A549 (cell line): Measurements from ENCODE around the gene GOT1. TPM values are rescaled to one million over a fixed set of nuclear protein-coding genes. Genes with fewer than 3 reads are reported as not detected.

Experiments
- ATAC-seq, 2 experiments: fragments of 200-7000 bp in 1 of 2; fragments of >200 bp in 1 of 2; cut with Nextera tagmentation in 1 of 2; cut with Tn5 transposase in 1 of 2; 3 replicates each; pipeline versions ENCODE4 v1.8.0 to v1.9.1; 2018 to 2020; ENCODE audit warnings: mild to moderate bottlenecking in 1 of 2, moderate library complexity in 1 of 2
- CTCF ChIA-PET: fragments of 300-600 bp; sonication (Branson Sonifier 250); formaldehyde crosslinking; extraction: SDS; loops from one replicate; lab custom pipeline; 2021; ENCODE audit warnings: antibody characterized with exemption, inconsistent platforms; lab: Yijun Ruan, JAX
- POLR2A ChIA-PET: fragments of 350-600 bp; formaldehyde crosslinking; extraction: SDS; loops from one replicate; lab custom pipeline; 2021; ENCODE audit warnings: antibody characterized with exemption, inconsistent platforms; lab: Yijun Ruan, JAX
- DNase-seq, 2 experiments: peaks; one replicate each; pipeline versions ENCODE4 v3.0.0 to v3.0.0-alpha.2; 2011 to 2016; ENCODE audit warnings: low read depth in 1 of 2, low spot score in 1 of 2
- FAIRE-seq: peaks from 2 replicates; lab custom pipeline; 2011; peaks lifted over from hg19 to GRCh38; lab: Jason Lieb, UNC
- H3K27ac ChIP-seq, 2 experiments: fragments of >200 bp; sonication (Bioruptor Twin); formaldehyde crosslinking; 3 replicates each; pipeline ENCODE4 v1.5.1; 2016 to 2017
- H3K4me1 ChIP-seq: fragments of >200 bp; sonication (Bioruptor Twin); formaldehyde crosslinking; 3 replicates; pipeline ENCODE4 v1.6.1; 2016
- H3K4me2 ChIP-seq: fragments of >200 bp; sonication (Bioruptor Twin); formaldehyde crosslinking; 3 replicates; pipeline ENCODE4 v1.6.1; 2016
- H3K4me3 ChIP-seq: fragments of >200 bp; sonication (Bioruptor Twin); formaldehyde crosslinking; 3 replicates; pipeline ENCODE4 v1.5.1; 2016
- H3K9me3 ChIP-seq: fragments of >200 bp; sonication (Bioruptor Twin); formaldehyde crosslinking; 3 replicates; pipeline ENCODE4 v1.6.1; 2016
- CEBPB ChIP-seq, 2 experiments: fragments of >200 bp in 1 of 2; sonication (Bioruptor Twin) in 1 of 2; formaldehyde crosslinking in 1 of 2; IDR thresholded peaks; 2 replicates each; pipeline ENCODE4 v1.6.1; 2012 to 2016
- CHD4 ChIP-seq: fragments of 200-600 bp; sonication (generic); IDR thresholded peaks from 2 replicates; pipeline ENCODE4 v1.6.1; 2016; ENCODE audit warnings: antibody characterized with exemption, mild to moderate bottlenecking, borderline replicate concordance
- EHMT2 ChIP-seq: fragments of 200-600 bp; sonication (generic); IDR thresholded peaks from 2 replicates; pipeline ENCODE4 v1.6.1; 2016; ENCODE audit warnings: antibody characterized with exemption, low read depth, mild to moderate bottlenecking, moderate library complexity
- EP300 ChIP-seq, 2 experiments: fragments of >200 bp; sonication (Bioruptor Twin); formaldehyde crosslinking; IDR thresholded peaks; 2 replicates in 1 of 2; 3 replicates in 1 of 2; pipeline ENCODE4 v1.6.1; 2016 to 2017
- FOSB ChIP-seq: fragments of 250-450 bp; sonication (Bioruptor Pico); IDR thresholded peaks from 2 replicates; pipeline ENCODE4 v1.5.0; 2020; ENCODE audit warnings: mild to moderate bottlenecking, moderate library complexity
- FOXS1 ChIP-seq: fragments of 250-450 bp; sonication (Bioruptor Pico); IDR thresholded peaks from 2 replicates; pipeline ENCODE4 v1.5.0; 2020; ENCODE audit warnings: mild to moderate bottlenecking, moderate library complexity
- GATA3 ChIP-seq: IDR thresholded peaks from 2 replicates; pipeline ENCODE4 v1.6.1; 2012; ENCODE audit warnings: borderline replicate concordance
- HDAC2 ChIP-seq: fragments of 200-600 bp; sonication (generic); IDR thresholded peaks from 2 replicates; pipeline ENCODE4 v1.6.1; 2016
- KDM5A ChIP-seq: fragments of 200-600 bp; sonication (generic); IDR thresholded peaks from 2 replicates; pipeline ENCODE4 v1.6.1; 2016; ENCODE audit warnings: antibody characterized with exemption, mild to moderate bottlenecking
- PHF8 ChIP-seq: fragments of 200-600 bp; sonication (generic); IDR thresholded peaks from 2 replicates; pipeline ENCODE4 v1.6.1; 2016; ENCODE audit warnings: low read depth, mild to moderate bottlenecking, antibody characterized with exemption, moderate library complexity, borderline replicate concordance
- RAD21 ChIP-seq, 2 experiments: fragments of >200 bp in 1 of 2; sonication (Bioruptor Twin) in 1 of 2; formaldehyde crosslinking in 1 of 2; IDR thresholded peaks in 1 of 2; conservative IDR thresholded peaks in 1 of 2; 2 replicates in 1 of 2; 3 replicates in 1 of 2; pipeline ENCODE4 v1.6.1; 2012 to 2018; ENCODE audit warnings: inconsistent platforms in 1 of 2
- SMC3 ChIP-seq: fragments of >200 bp; sonication (Bioruptor Twin); formaldehyde crosslinking; IDR thresholded peaks from 3 replicates; pipeline ENCODE4 v1.6.1; 2018; ENCODE audit warnings: inconsistent platforms
- TP53 ChIP-seq: fragments of 250-450 bp; sonication (Bioruptor Pico); IDR thresholded peaks from 2 replicates; pipeline ENCODE4 v1.5.0; 2021; ENCODE audit warnings: mild to moderate bottlenecking, moderate library complexity
- ZC3H11A ChIP-seq: fragments of 450-650 bp; IDR thresholded peaks from 2 replicates; pipeline ENCODE4 v1.6.1; 2014; ENCODE audit warnings: antibody characterized with exemption, mild to moderate bottlenecking
- WGBS: methylation state at CpG from one replicate; pipeline ENCODE4 v1.1.6; 2017; ENCODE audit errors: missing lambda C conversion rate; 5-methylcytosine and 5-hydroxymethylcytosine counted together
- polyA plus RNA-seq, 4 experiments: library from polyadenylated mRNA; depleted of rRNA in 3 of 4; stranded (reverse); fragments of >200 nt; fragmentation: RNase III in 1 of 4; extraction: RNeasy Plus Mini Kit Qiagen cat#74134 plus additional on column Dnase treatment in 1 of 4; gene quantifications; 2 replicates in 3 of 4; 3 replicates in 1 of 4; pipeline ENCODE4 v1.2.3, GENCODE V29; 2011 to 2017
- TF ChIP-seq, protein P1 (sequence below): fragments of 200-600 bp; sonication (generic); IDR thresholded peaks from 2 replicates; pipeline ENCODE4 v1.6.1; 2016; ENCODE audit warnings: antibody characterized with exemption, mild to moderate bottlenecking, moderate library complexity
- TF ChIP-seq, protein P2 (sequence below): fragments of 450-650 bp; IDR thresholded peaks from 2 replicates; pipeline ENCODE4 v1.6.1; 2014; ENCODE audit warnings: antibody characterized with exemption
- TF ChIP-seq, protein P3 (sequence below): fragments of >200 bp; sonication (Bioruptor Twin); formaldehyde crosslinking; IDR thresholded peaks from 3 replicates; pipeline ENCODE4 v1.5.1; 2016

Gene GOT1
- polyA plus RNA-seq, 2 of the 4 experiments (the other 2 are of a cell fraction) = 31.1 to 34.9 TPM

DNA sequence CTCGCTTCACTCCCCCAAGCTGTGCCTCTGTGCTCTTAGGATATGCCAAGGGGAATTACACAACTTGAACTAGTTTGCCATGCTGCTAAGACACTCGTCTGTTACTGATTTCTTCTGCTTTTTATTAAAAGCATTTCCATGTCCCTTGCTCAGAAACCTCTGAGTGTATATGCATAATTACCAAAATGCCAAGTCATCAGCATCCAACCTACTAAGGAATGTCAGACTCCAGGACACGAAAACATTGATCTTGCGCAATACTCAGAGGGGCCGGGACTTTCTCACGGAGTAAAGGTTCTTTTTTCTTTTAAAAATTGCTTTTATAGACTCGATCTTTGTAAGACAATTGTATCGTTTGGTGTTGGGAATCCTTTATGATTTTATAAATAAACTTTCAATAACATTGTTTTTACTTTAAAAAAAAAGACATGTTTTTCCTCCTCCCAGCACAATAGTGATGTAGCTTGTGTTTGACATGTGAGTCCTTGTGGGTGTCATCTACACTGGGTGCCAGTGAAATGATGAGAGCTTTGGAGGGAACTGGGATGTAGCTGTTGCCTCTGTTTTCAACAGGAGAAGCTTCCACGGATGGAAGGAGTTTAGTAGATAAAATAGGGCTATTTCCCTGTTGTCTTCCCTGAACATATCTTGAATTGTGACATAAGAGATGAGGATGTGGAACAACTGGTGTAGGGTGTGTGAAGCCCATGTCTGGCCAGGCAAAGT lies 57.7 kb downstream of the GOT1 start:
- Histone ChIP-seq H3K27ac (no peak overlapping the region), H3K4me3 (no peak overlapping the region), H3K4me1 (peaks cover 22% of the 10 kb centered on the region), H3K9me3 (no peaks in the 10 kb centered on the region), H3K4me2 (no peak overlapping the region)
- ATAC-seq (no peak), DNase-seq (no peak), FAIRE-seq (no peak)
- 89% methylated on average over 9 of the region's 9 CpGs for WGBS
- ChIA-PET CTCF (interaction anchor here (0.6 to 2.4 kb wide), 4 partner anchors 12 to 905 kb away, joined by 3 to 8 read pairs (median 5); no protein-coding TSS in a partner anchor), POLR2A (no interaction called here)
- TF ChIP-seq CEBPB (IDR thresholded peaks at IDR 0.05) (peak; percentile 86 to 93; a peak in 3 of 4 replicates), EP300 (IDR thresholded peaks at IDR 0.05) (no peak), ZC3H11A (no peak), TP53 (CRISPR knock-in tag) (no peak)

DNA sequence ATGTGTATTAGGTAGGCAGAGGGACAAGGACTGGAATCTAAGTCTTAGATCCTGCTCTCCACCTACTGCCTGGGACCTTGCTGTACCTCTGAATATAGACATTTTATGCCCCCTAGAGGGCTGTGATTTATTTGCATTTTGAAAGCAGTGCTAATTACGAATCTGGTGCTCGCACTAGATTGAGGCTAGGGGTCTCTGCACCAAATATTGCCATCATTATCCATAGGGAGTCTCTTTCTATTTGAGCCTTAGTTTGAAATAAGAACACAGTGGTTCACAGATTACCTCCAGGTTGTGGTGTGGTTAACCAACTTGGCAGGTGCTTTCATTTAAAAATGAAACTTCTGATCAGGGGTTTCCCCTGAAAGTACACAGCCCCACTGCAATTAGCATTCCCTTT lies 59.4 kb downstream of the GOT1 start:
- peak; percentile 61 to 69 for DNase-seq
- TF ChIP-seq ZC3H11A (no peak), CHD4 (no peak), PHF8 (no peak), RAD21 (conservative IDR thresholded peaks at IDR 0.05 in 1 of 2, IDR thresholded peaks at IDR 0.05 in 1 of 2) (peak; percentile 86 to 89), KDM5A (no peak), HDAC2 (no peak), GATA3 (no peak), SMC3 (peak; percentile 72), EHMT2 (no peak), FOSB (CRISPR knock-in tag) (no peak), FOXS1 (CRISPR knock-in tag) (no peak)
- TF ChIP-seq, protein P1, sequence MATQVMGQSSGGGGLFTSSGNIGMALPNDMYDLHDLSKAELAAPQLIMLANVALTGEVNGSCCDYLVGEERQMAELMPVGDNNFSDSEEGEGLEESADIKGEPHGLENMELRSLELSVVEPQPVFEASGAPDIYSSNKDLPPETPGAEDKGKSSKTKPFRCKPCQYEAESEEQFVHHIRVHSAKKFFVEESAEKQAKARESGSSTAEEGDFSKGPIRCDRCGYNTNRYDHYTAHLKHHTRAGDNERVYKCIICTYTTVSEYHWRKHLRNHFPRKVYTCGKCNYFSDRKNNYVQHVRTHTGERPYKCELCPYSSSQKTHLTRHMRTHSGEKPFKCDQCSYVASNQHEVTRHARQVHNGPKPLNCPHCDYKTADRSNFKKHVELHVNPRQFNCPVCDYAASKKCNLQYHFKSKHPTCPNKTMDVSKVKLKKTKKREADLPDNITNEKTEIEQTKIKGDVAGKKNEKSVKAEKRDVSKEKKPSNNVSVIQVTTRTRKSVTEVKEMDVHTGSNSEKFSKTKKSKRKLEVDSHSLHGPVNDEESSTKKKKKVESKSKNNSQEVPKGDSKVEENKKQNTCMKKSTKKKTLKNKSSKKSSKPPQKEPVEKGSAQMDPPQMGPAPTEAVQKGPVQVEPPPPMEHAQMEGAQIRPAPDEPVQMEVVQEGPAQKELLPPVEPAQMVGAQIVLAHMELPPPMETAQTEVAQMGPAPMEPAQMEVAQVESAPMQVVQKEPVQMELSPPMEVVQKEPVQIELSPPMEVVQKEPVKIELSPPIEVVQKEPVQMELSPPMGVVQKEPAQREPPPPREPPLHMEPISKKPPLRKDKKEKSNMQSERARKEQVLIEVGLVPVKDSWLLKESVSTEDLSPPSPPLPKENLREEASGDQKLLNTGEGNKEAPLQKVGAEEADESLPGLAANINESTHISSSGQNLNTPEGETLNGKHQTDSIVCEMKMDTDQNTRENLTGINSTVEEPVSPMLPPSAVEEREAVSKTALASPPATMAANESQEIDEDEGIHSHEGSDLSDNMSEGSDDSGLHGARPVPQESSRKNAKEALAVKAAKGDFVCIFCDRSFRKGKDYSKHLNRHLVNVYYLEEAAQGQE = no peak
- TF ChIP-seq, protein P2, sequence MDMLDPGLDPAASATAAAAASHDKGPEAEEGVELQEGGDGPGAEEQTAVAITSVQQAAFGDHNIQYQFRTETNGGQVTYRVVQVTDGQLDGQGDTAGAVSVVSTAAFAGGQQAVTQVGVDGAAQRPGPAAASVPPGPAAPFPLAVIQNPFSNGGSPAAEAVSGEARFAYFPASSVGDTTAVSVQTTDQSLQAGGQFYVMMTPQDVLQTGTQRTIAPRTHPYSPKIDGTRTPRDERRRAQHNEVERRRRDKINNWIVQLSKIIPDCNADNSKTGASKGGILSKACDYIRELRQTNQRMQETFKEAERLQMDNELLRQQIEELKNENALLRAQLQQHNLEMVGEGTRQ = no peak
- TF ChIP-seq, protein P3, sequence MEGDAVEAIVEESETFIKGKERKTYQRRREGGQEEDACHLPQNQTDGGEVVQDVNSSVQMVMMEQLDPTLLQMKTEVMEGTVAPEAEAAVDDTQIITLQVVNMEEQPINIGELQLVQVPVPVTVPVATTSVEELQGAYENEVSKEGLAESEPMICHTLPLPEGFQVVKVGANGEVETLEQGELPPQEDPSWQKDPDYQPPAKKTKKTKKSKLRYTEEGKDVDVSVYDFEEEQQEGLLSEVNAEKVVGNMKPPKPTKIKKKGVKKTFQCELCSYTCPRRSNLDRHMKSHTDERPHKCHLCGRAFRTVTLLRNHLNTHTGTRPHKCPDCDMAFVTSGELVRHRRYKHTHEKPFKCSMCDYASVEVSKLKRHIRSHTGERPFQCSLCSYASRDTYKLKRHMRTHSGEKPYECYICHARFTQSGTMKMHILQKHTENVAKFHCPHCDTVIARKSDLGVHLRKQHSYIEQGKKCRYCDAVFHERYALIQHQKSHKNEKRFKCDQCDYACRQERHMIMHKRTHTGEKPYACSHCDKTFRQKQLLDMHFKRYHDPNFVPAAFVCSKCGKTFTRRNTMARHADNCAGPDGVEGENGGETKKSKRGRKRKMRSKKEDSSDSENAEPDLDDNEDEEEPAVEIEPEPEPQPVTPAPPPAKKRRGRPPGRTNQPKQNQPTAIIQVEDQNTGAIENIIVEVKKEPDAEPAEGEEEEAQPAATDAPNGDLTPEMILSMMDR = peak; percentile 80
- ChIA-PET POLR2A (no interaction called here), CTCF (interaction anchor here (1.1 to 1.2 kb wide), 3 partner anchors 12 to 904 kb away, joined by 3 to 4 read pairs (median 4); no protein-coding TSS in a partner anchor)
- peaks cover 22% of the 10 kb centered on the region for H3K4me1 ChIP-seq
- no peak overlapping the region for H3K4me2 ChIP-seq
- H3K9me3 ChIP-seq = no peaks in the 10 kb centered on the region
- H3K27ac ChIP-seq = no peak overlapping the region
- peak; percentile 49 for FAIRE-seq
- H3K4me3 ChIP-seq = no peak overlapping the region
- ATAC-seq = peak; percentile 79 to 90; a peak in 5 of 6 replicates
- WGBS = 38% methylated on average over 2 of the region's 2 CpGs
